PC-9 (cell line): ENCODE results near the gene FBN1.

Experiments
- EZH2 ChIP-seq: fragments of 200-600 bp; sonication (generic); IDR thresholded peaks from 2 replicates; pipeline ENCODE4 v1.8.0; 2017; ENCODE audit warnings: antibody characterized with exemption, low read depth
- TF ChIP-seq, protein P1 (sequence below): fragments of 200-600 bp; sonication (generic); conservative IDR thresholded peaks from 2 replicates; pipeline ENCODE4 v1.6.1; 2017; ENCODE audit warnings: mixed run types, antibody characterized with exemption, mild to moderate bottlenecking, moderate library complexity

DNA sequence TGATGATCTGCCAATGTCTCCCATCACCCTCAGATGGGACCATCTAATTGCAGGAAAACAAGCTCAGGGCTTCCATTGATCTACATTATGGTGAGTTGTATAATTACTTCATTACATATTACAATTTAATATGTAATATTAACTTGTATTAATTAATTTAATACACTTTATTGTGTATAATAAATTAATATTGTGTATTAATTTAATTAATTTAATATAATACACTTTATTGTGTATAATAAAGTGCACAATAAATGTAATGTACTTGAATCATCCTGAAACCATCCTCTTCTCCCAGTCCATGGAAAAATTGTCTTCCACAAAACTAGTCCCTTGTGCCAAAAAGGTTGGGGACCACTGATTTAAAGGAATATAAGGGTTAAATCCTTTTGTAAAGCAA lies 123.4 kb downstream of the FBN1 start:
- TF ChIP-seq, protein P1, sequence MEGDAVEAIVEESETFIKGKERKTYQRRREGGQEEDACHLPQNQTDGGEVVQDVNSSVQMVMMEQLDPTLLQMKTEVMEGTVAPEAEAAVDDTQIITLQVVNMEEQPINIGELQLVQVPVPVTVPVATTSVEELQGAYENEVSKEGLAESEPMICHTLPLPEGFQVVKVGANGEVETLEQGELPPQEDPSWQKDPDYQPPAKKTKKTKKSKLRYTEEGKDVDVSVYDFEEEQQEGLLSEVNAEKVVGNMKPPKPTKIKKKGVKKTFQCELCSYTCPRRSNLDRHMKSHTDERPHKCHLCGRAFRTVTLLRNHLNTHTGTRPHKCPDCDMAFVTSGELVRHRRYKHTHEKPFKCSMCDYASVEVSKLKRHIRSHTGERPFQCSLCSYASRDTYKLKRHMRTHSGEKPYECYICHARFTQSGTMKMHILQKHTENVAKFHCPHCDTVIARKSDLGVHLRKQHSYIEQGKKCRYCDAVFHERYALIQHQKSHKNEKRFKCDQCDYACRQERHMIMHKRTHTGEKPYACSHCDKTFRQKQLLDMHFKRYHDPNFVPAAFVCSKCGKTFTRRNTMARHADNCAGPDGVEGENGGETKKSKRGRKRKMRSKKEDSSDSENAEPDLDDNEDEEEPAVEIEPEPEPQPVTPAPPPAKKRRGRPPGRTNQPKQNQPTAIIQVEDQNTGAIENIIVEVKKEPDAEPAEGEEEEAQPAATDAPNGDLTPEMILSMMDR, result no peak
- no peak for TF ChIP-seq EZH2
